NT2/D1 (cell line): ENCODE data around the gene IKZF4.

ENCODE experiments used
- SUZ12 ChIP-seq: IDR thresholded peaks from 2 replicates; pipeline ENCODE4 v1.6.1; 2011; ENCODE audit not compliant: insufficient read length, insufficient read depth; ENCODE audit errors: extremely low read depth
- YY1 ChIP-seq: IDR thresholded peaks from 2 replicates; pipeline ENCODE4 v1.6.1; 2011; ENCODE audit not compliant: insufficient read length, insufficient read depth
- ZNF274 ChIP-seq: IDR thresholded peaks from 2 replicates; pipeline ENCODE4 v1.6.1; 2011; ENCODE audit warnings: mild to moderate bottlenecking, low read depth, low read length

DNA sequence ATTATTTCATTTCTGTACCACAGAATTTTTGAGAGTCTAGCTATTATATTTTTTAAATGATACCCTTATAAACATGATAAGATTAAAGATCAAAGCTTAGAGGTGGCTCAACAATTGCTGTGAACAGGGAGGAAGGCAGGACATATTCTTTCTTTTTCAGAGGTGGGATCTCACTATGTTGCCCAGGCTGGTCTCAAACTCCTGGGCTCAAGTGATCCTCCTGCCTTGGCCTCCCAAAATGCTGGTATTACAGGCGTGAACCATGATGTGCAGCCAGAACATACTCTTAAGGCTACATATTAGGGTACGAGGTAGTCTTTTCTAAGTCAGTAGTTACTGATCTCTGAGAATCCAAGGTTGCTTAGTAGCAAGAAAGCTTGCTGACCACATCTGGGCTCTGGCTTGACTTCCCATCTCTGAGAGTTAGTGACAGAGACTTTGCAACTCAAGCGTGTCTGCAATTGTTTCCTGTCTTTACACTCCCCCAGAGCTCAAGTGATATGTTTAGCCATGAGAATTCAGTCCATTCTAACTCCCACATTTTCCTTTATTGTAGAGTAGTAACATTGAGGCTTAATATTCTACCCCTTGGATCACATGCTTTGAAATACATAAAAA, 38.4 kb upstream of the IKZF4 start:
- TF ChIP-seq YY1 = no peak
- no peak for TF ChIP-seq SUZ12
- no peak for TF ChIP-seq ZNF274
